LNCaP clone FGC (cell line): ENCODE measurements around the gene DVL1.
A peak's percentile ranks its signal among the peaks of the same experiment; 100 is the strongest.

ENCODE experiments used
- DNase-seq: peaks from one replicate; pipeline ENCODE4 v3.0.0-alpha.2; 2011; ENCODE audit warnings: low read depth
- H3K4me3 ChIP-seq: 2 replicates; pipeline ENCODE4 v1.5.1; 2011; ENCODE audit warnings: mild to moderate bottlenecking, low read depth, low read length, control low read depth
- TF ChIP-seq, protein P1 (sequence below): IDR thresholded peaks from 2 replicates; pipeline ENCODE4 v1.5.1; 2012; ENCODE audit warnings: mild to moderate bottlenecking; ENCODE audit not compliant: control insufficient read depth, insufficient read depth; ENCODE audit errors: extremely low read depth

The DVL1 gene

GRCh38 chr1:1295154-1295923 lies 53.9 kb downstream of the DVL1 start:
- TF ChIP-seq, protein P1, sequence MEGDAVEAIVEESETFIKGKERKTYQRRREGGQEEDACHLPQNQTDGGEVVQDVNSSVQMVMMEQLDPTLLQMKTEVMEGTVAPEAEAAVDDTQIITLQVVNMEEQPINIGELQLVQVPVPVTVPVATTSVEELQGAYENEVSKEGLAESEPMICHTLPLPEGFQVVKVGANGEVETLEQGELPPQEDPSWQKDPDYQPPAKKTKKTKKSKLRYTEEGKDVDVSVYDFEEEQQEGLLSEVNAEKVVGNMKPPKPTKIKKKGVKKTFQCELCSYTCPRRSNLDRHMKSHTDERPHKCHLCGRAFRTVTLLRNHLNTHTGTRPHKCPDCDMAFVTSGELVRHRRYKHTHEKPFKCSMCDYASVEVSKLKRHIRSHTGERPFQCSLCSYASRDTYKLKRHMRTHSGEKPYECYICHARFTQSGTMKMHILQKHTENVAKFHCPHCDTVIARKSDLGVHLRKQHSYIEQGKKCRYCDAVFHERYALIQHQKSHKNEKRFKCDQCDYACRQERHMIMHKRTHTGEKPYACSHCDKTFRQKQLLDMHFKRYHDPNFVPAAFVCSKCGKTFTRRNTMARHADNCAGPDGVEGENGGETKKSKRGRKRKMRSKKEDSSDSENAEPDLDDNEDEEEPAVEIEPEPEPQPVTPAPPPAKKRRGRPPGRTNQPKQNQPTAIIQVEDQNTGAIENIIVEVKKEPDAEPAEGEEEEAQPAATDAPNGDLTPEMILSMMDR = no peak
- no peak for DNase-seq
- H3K4me3 ChIP-seq = no peak overlapping the region

DNA sequence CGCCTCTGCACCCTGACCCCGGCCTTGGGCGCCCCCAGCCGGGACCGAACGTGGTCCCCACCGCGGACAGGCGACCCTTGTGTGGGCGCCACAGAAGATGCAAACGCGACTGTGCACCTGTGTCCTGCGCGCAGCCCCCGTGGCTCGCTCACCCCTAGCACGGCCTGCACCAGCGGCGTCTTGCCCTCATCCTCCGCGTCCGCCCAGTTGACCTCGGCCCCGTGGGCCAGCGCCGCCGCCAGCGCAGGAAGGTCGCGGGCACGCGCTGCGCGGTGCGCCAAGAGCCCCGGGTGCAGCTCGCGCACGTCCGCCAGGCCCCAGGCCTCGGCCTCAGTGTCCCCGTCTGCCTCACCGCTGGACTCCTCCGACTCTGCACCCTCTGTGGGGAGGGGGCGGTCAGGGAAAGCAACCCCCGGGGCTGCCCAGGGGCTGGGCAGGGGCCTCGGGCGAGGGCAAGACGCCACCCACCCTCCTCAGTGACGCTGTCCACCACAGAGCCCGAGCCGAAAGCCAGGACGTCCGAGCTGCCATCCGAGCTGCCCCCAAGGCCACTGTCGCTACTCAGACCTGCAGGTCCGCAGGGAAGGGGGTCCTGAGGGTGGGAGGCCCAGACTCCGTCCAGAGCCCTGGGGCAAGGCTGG lies 54.8 kb downstream of the DVL1 start:
- no peak overlapping the region for H3K4me3 ChIP-seq
- TF ChIP-seq, protein P1 = no peak
- DNase-seq = no peak

DNA sequence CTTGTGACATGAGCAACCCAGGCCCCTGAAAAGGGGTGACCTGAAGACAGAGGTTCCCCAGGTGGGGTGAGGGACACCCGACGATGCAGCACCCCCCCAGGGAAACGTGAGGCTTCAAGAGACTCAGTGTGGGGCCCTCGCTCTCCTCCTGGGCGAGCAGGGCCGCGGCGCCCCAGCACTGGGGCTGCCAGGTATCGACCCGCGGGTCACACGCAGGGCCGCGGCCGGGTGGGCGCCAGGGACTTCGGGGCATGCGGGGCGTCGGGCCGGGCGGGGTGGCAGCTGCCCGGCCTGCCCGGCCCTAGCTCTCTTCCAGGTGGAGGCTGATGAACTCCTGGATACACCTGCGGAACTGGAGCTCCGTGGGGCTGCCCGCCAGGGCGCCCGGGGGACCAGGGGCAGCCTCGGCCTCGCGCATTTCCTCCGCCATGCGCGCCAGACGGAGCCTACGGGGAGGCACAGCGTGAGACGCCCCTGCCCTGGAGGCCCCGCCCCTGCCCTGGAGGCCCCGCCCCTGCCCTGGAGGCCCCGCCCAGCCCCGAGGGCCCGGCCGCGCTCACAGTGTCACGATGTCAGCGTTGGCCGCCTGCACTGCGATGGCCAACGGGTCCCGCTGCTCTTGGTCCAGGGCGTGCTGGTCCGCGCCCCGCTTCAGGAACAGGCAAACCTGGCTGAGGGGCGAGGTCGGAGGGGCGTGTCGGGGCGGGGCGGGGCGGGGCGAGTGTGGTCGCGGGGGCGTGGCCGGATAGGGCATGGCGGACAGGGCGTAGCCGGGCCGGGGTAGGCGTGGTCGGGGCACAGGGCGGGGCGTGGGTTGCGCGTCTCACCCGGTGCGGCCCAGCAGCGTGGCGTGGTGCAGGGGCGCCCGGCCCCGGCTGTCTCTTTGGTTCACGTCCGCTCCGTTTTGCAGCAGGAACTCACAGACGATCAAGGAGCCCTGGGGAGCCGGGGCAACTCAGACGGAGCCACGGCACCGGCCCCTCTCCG lies 55.7 kb downstream of the DVL1 start:
- DNase-seq = no peak
- TF ChIP-seq, protein P1 = no peak
- no peak overlapping the region for H3K4me3 ChIP-seq

DNA sequence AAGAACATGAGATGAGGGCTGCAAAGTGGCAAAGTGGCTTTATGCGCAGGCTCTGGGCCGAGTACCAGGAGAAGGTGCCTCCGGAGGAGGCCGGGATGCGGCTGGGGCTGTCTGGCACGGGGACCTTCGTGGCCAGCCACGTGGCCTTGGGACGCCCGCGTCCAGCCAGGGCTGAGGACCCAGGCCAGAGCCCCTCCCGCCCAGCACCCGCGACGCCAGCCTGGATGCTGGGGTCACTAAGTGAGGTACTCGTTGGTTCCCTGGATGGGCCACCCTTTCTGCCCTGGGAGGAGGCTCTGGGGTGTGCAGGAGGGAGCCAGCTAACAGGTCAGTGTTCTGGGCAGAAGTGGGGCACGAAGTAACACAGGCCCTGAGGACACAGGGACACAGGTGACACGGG lies 56.4 kb downstream of the DVL1 start:
- no peak for DNase-seq
- no peak overlapping the region for H3K4me3 ChIP-seq
- TF ChIP-seq, protein P1 = no peak

DNA sequence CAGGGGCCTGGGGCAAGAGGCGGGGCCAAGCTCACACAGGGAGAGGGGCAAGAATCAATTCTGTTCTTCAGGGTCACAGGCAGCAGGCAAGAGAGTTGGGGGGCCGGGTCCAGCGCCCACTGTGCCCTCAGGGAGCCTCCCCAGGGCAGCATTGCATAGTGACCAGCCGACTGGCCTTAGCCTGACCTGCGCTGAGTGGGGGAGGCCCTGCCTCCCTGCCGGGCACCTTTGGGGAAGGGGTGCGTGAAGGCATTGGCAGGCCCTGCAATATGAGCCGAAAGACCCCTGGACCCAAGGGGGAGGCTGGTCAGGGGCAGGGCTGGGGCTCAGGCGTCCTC lies 56.8 kb downstream of the DVL1 start:
- TF ChIP-seq, protein P1 = no peak
- no peak for DNase-seq
- no peak overlapping the region for H3K4me3 ChIP-seq

DNA sequence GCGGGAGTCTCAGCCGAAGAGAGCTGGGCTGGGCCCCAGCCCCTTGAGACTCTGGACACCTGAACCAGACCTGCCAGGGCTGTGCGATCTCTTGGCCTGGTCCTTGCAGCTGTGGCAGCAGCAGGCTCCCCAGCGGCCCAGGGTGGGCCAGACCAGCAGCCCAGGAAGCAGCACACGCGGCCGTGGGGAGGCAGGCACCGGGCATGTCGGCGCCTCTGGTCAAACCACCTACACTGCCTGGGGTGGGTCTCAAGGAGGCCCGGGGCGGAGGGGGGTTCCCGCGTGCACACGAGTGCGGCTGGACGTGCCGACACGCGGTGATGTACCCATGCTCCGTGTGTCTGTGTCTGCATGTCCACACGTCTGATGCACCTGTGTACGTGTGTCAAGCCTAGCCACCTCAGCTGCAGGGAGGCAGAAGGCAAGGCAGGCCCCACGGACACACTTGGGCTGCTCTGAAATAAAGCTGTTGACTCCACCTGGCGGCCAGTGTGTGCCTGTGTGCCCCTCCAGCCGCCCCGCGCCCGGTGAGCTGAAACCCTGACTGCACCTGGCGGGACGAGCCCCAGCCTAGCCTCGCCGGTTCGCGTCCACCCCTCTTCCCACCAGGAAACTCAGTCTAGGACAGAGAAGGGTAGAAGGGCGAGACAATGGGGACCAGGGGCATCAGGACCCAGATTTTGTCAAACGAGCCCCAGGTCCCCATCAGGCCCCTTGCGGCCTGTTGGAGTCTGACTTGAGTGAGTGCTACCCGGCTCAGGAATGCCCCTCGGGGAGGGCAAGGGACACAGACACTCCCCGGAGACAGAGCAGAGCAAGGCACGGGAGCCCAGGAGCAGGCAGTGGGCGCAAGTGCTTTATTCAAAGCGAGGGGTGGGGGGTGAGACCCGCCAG lies 57.4 kb downstream of the DVL1 start:
- no peak overlapping the region for H3K4me3 ChIP-seq
- TF ChIP-seq, protein P1 = peak; percentile 80
- no peak for DNase-seq
